H1 (cell line): ENCODE results near the gene RHOBTB3. TPM values are rescaled to one million over a fixed set of nuclear protein-coding genes. Genes with fewer than 3 reads are reported as not detected.

Experiments used
- CBX8 ChIP-seq: fragments of 300-800, 300-1000 bp; sonication (generic); IDR thresholded peaks from 2 replicates; pipeline ENCODE4 v1.7.1; 2016; ENCODE audit warnings: low read depth, low read length, borderline replicate concordance
- GABPA ChIP-seq: IDR thresholded peaks from 2 replicates; pipeline ENCODE4 v1.6.1; 2011; ENCODE audit warnings: mild to moderate bottlenecking, low read length, moderate library complexity, borderline replicate concordance; ENCODE audit not compliant: insufficient read depth
- JUN ChIP-seq: IDR thresholded peaks from 2 replicates; pipeline ENCODE4 v1.6.1; 2011; ENCODE audit warnings: low read depth, mild to moderate bottlenecking, improper control_type of control experiment, low read length
- JUND ChIP-seq: IDR thresholded peaks from 2 replicates; pipeline ENCODE4 v1.6.1; 2011; ENCODE audit warnings: mild to moderate bottlenecking, improper control_type of control experiment, low read length
- POU5F1 ChIP-seq: IDR thresholded peaks from 2 replicates; pipeline ENCODE4 v1.6.1; 2011; ENCODE audit warnings: low read depth, mild to moderate bottlenecking, low read length, moderate library complexity
- SP4 ChIP-seq: IDR thresholded peaks from 2 replicates; pipeline ENCODE4 v1.6.1; 2012; ENCODE audit warnings: low read length, inconsistent platforms
- USF2 ChIP-seq: IDR thresholded peaks from 2 replicates; pipeline ENCODE4 v1.6.1; 2011; ENCODE audit warnings: low read length, improper control_type of control experiment
- polyA plus RNA-seq, 7 experiments: library from polyadenylated mRNA; depleted of rRNA in 3 of 7; stranded (reverse) in 5 of 7; unstranded in 2 of 7; fragments of >200 nt in 5 of 7; fragments of 200-250 nt in 2 of 7; gene quantifications; 1 replicate in 5 of 7; 2 replicates in 1 of 7; 4 replicates in 1 of 7; pipeline versions ENCODE4 v1.2.1 to v1.2.3, GENCODE V29; 2011 to 2013; ENCODE audit warnings: missing spikeins in 2 of 7, mixed read lengths in 2 of 7
- total RNA-seq: library from RNA; stranded (reverse); fragmentation: NEBNext Ultra II Directional; extraction: Animal tissue kit (Norgen Biotek cat#: 25700); gene quantifications from 2 replicates; pipeline ENCODE4 v1.2.1, GENCODE V29; 2021

Gene RHOBTB3
- total and polyA plus RNA-seq, 2 of the 8 experiments (the other 6 are each of a cell fraction or from before 2014, with no cell fraction given) = 8.2 to 17.5 TPM

GRCh38 chr5:95725071-95725820 is 5.9 kb upstream of the RHOBTB3 start (continued):
- TF ChIP-seq JUND (no peak), SP4 (no peak), USF2 (no peak), POU5F1 (no peak), GABPA (no peak), CBX8 (no peak), JUN (no peak)
